ENCODE results near the gene RTKN2.

- TF ChIP-seq CTCF (IDR thresholded peaks at IDR 0.05; ENCODE audit: insufficient read depth, low read length, poor library complexity, severe bottlenecking) (no peak), EZH2phosphoT487 (conservative IDR thresholded peaks at IDR 0.05; ENCODE audit: low read length) (no peak)
Measured at GRCh38 chr10:62147425-62147824, 121.2 kb downstream of the RTKN2 start.

Measured in SU-DHL-6 (cell line).